GM10248 (cell line): ENCODE measurements around the gene NDE1.

Source experiments
- CTCF ChIA-PET: fragments of 300-600 bp; sonication (Branson Sonifier 250); formaldehyde crosslinking; extraction: SDS; loops from one replicate; lab custom pipeline; 2021; ENCODE audit warnings: antibody characterized with exemption; lab: Yijun Ruan, JAX
- POLR2A ChIA-PET: fragments of 350-650 bp; sonication (Branson Sonifier 250); formaldehyde crosslinking; extraction: SDS; loops from one replicate; lab custom pipeline; 2020; ENCODE audit warnings: antibody characterized with exemption; lab: Yijun Ruan, JAX
- DNase-seq: peaks from one replicate; pipeline ENCODE4 v3.0.0; 2012; ENCODE audit errors: extremely low spot score
- TF ChIP-seq, protein P1 (sequence below): IDR thresholded peaks from 2 replicates; pipeline ENCODE4 v1.5.1; 2012; ENCODE audit warnings: mild to moderate bottlenecking, low read depth; ENCODE audit errors: extremely low read depth, missing control alignments, control extremely low read depth

NDE1 gene

GRCh38 chr16:15611610-15612009 lies 38.4 kb upstream of the NDE1 start:
- TF ChIP-seq, protein P1, sequence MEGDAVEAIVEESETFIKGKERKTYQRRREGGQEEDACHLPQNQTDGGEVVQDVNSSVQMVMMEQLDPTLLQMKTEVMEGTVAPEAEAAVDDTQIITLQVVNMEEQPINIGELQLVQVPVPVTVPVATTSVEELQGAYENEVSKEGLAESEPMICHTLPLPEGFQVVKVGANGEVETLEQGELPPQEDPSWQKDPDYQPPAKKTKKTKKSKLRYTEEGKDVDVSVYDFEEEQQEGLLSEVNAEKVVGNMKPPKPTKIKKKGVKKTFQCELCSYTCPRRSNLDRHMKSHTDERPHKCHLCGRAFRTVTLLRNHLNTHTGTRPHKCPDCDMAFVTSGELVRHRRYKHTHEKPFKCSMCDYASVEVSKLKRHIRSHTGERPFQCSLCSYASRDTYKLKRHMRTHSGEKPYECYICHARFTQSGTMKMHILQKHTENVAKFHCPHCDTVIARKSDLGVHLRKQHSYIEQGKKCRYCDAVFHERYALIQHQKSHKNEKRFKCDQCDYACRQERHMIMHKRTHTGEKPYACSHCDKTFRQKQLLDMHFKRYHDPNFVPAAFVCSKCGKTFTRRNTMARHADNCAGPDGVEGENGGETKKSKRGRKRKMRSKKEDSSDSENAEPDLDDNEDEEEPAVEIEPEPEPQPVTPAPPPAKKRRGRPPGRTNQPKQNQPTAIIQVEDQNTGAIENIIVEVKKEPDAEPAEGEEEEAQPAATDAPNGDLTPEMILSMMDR = no peak
- CTCF ChIA-PET = interaction anchor here (1.3 kb wide), 1 partner anchor 26 kb away, joined by 3 read pairs; no protein-coding TSS in a partner anchor
- DNase-seq = no peak

GRCh38 chr16:15613676-15614075 lies 36.4 kb upstream of the NDE1 start:
- no peak for DNase-seq
- TF ChIP-seq, protein P1 = no peak
- ChIA-PET CTCF (no interaction called here), POLR2A (no interaction called here)

More at GRCh38 chr16:15611610-15612009, 38.4 kb upstream of the NDE1 start:
- POLR2A ChIA-PET = no interaction called here

GRCh38 chr16:15616012-15616411 lies 34.0 kb upstream of the NDE1 start:
- TF ChIP-seq, protein P1 = no peak
- ChIA-PET CTCF (no interaction called here), POLR2A (no interaction called here)
- DNase-seq = no peak

GRCh38 chr16:15616475-15617165 lies 33.4 kb upstream of the NDE1 start:
- ChIA-PET POLR2A (no interaction called here), CTCF (no interaction called here)
- DNase-seq = no peak
- TF ChIP-seq, protein P1 = no peak

DNA sequence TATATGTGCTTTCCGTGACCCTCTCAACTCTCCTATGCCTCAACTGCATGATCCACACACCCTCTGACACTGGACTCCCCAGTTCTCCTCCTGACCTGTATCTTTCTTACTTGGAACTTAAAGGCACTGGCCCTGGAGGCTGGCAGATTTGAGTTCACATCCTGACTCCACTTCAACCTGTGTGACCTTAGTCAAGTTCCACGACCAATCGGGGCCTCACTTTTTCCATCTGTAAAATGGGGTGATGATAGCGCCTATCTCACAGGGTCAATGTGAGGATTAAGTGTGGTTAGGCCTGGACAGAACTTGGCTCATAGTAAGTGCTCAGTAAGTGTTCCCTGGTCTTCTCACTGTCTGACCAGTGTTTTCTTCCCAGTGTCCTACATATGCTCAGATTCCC lies 32.1 kb upstream of the NDE1 start:
- POLR2A ChIA-PET = no interaction called here
- CTCF ChIA-PET = no interaction called here
- no peak for DNase-seq
- TF ChIP-seq, protein P1 = no peak

- TF ChIP-seq, protein P1 = no peak
- no peak for DNase-seq
- ChIA-PET CTCF (no interaction called here), POLR2A (no interaction called here)
Observed at GRCh38 chr16:15618392-15618791, 31.7 kb upstream of the NDE1 start.
